GM04504 (cell line): ENCODE measurements around the gene PCDH9.
"Not testable (repeated sequence)": the region's sequence is repeated elsewhere in the genome, so short reads cannot be mapped to it uniquely, and the experiment has no call there.

Experiments used
- DNase-seq: peaks from one replicate; pipeline ENCODE4 v3.0.0-alpha.2; 2012; ENCODE audit warnings: low read depth

The PCDH9 gene

DNA sequence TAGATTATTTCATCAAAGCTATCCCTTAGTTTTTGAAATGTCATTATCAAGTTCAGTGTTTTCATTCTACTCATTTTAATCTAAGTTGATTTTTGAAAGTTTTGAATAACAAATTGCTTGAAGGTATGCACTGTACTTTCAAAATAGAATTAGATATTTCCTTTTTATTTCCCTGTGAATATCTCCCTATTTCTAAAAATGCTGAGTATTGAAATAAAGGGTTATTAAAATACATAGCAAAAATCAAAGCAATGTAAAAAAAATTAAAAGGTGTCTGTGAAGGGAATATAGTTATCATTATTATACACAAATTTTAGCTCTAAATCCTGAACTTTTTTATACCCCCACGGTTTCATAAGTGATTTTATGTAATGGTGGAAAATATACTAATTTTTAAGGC, 967.8 kb downstream of the PCDH9 start:
- no peak for DNase-seq

DNA sequence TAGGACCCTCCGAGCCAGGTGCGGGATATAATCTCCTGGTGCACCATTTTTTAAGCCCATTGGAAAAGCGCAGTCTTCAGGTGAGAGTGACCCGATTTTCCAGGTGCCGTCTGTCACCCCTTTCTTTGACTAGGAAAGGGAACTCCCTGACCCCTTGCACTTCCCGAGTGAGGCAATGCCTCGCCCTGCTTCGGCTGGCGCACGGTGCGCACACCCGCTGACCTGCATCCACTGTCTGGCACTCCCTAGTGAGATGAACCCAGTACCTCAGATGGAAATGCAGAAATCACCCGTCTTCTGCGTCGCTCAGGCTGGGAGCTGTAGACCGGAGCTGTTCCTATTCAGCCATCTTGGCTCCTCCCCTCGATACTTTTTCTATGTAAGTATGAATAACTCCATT, 970.7 kb downstream of the PCDH9 start:
- DNase-seq: not testable (repeated sequence)
